GM19467 (cell line): Measurements from ENCODE around the gene GLP1R.

Experiments
- ATAC-seq: cut with Tn5 transposase; IDR thresholded peaks from one replicate; pipeline ENCODE4 v1.9.1; 2021; ENCODE audit warnings: mild to moderate bottlenecking, moderate library complexity; ENCODE audit not compliant: unreplicated experiment

GLP1R gene

GRCh38 chr6:39043776-39044175 is 4.8 kb upstream of the GLP1R start:
- ATAC-seq = no peak

- ATAC-seq = no peak
These were observed 4.4 kb upstream of the GLP1R start for GRCh38 chr6:39044181-39044580.

GRCh38 chr6:39047434-39048327 is 900 bp upstream of the GLP1R start:
- ATAC-seq = no peak

GRCh38 chr6:39049575-39050283 is 1.1 kb downstream of the GLP1R start:
- ATAC-seq = no peak

- no peak for ATAC-seq
These were observed 2.0 kb downstream of the GLP1R start for GRCh38 chr6:39050453-39051112.

GRCh38 chr6:39051399-39052122 is 3.0 kb downstream of the GLP1R start:
- ATAC-seq = no peak

- ATAC-seq = no peak
These were observed 4.5 kb downstream of the GLP1R start for GRCh38 chr6:39053016-39053624.

GRCh38 chr6:39053854-39054576 is 5.4 kb downstream of the GLP1R start:
- no peak for ATAC-seq

GRCh38 chr6:39054577-39055142 is 6.1 kb downstream of the GLP1R start:
- no peak for ATAC-seq

GRCh38 chr6:39055661-39056060 is 7.1 kb downstream of the GLP1R start:
- ATAC-seq = no peak

GRCh38 chr6:39056191-39056590 is 7.6 kb downstream of the GLP1R start:
- ATAC-seq = no peak

- ATAC-seq = no peak
These were observed 8.1 kb downstream of the GLP1R start for GRCh38 chr6:39056681-39057080.

- ATAC-seq = no peak
These were observed 8.9 kb downstream of the GLP1R start for GRCh38 chr6:39057251-39058155.

- ATAC-seq = no peak
These were observed 10.0 kb downstream of the GLP1R start for GRCh38 chr6:39058471-39059147.

GRCh38 chr6:39059496-39060310 is 11.1 kb downstream of the GLP1R start:
- ATAC-seq = no peak

- no peak for ATAC-seq
These were observed 12.0 kb downstream of the GLP1R start for GRCh38 chr6:39060467-39061160.

GRCh38 chr6:39061182-39061581 is 12.6 kb downstream of the GLP1R start:
- no peak for ATAC-seq
